HG03571 (cell line): Measurements from ENCODE around the gene EDA.
"Not testable (repeated sequence)": the region's sequence is repeated elsewhere in the genome, so short reads cannot be mapped to it uniquely, and the experiment has no call there.

ENCODE experiments used
- ATAC-seq: cut with Tn5 transposase; IDR thresholded peaks from one replicate; pipeline ENCODE4 v1.9.1; 2021; ENCODE audit not compliant: unreplicated experiment

Gene EDA

DNA sequence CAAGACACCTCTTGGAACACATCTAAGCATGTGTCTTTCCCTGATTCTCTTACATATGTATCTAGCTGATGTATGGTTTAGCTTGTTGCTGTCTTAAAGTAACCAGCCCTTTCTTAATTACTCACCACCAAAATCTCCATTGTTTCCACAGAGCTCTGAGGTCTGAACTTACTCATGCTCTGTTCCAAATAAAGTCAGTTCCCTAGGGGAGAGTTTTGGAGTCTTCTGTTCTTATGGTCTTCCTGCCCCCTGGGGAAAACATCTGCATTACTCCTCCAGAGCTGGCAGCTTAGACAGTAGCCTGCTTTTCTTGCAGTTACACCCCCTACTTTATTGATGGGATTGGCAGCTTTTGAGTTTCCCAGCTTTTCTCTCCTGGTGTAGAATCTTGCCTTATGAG lies 125.8 kb downstream of the EDA start:
- ATAC-seq, result no peak

DNA sequence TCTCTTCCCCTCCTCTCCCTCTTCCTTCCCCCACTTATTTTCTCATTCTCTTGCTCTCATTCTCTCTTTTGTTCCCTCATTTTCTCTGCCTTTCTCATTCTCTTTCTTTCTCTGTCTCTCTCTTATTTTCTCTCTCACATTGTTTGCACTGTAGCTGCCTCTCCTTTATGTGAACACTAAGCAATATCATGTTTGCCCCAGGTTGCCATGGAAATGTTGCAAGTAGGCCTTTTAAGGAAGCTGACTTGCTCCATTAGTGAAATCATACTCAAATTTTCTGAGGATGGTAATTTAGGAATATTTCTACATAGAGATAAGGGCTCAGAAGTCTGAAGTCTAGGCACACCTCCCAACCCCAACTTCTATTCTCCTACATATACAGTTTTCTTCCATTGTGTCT lies 130.1 kb downstream of the EDA start:
- ATAC-seq, result no peak

- ATAC-seq, result no peak
These were observed 132.1 kb downstream of the EDA start for GRCh38 chrX:69748055-69748454.

- ATAC-seq, result no peak
These were observed 144.2 kb downstream of the EDA start for GRCh38 chrX:69759921-69760625.

- no peak for ATAC-seq
These were observed 145.7 kb downstream of the EDA start for GRCh38 chrX:69761633-69762032.

DNA sequence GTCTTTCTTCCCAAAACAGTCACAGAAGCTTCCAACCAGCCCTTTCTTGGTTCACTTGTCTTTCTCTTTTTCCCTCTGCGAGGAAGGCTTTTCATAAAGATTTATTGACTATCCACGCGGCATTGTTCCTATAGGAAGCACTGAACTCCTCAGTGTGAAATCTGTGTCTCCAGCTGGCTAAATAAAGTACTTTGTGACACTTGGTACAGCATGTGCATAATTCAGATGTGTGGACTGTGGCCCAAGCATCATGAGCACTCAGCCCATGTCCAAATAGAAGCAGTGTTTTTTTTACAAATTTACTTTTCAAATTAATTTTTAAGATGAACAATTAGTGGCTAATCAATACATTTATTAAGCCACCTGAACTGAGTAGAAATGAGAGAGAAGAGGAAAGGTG lies 146.4 kb downstream of the EDA start:
- ATAC-seq, result no peak

GRCh38 chrX:69793260-69793935 lies 177.5 kb downstream of the EDA start:
- ATAC-seq, result no peak

DNA sequence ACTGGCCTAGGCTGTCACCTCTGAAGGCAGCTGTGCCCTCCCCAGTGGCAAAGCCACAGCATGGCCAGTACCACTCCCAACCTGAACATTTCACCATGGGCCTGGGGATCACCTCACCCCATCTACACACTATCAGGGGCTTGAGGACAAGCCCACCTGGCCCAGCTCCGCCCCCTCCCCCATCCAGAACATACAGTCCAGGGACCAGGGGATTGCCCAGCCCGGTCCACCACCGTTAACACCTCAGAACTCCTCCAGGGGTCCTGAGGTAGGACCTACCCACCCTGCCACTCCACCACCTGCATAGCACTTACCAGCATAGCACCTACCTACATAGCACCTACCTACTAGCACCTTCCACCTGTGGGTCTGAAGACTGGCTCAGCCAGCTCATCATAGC lies 179.8 kb downstream of the EDA start:
- ATAC-seq, result no peak

- no peak for ATAC-seq
These were observed 191.5 kb downstream of the EDA start for GRCh38 chrX:69807400-69807799.

- no peak for ATAC-seq
These were observed 192.5 kb downstream of the EDA start for GRCh38 chrX:69808375-69808774.

- ATAC-seq, result no peak
These were observed 197.8 kb downstream of the EDA start for GRCh38 chrX:69813677-69814076.

DNA sequence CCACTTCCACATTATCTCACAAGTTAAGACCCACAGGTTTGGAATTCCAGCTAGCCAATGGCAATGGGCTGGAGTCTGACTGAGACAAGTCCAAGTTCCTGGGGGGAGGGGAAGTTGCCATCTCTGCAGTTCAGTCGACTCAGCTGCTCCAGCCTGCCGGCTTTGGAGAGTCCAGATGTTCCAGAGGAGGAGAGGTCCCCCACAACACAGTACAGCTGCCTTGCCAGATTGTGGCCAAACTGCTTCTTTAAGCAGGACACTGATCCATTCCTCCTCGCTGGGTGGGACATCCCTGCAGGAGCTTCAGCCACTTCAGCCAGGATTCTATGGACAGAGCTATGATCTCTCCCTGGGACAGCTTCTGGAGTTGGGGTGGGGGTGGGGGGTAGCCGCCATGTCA lies 199.2 kb downstream of the EDA start:
- no peak for ATAC-seq

- ATAC-seq, result no peak
These were observed 199.6 kb downstream of the EDA start for GRCh38 chrX:69815519-69815918.

DNA sequence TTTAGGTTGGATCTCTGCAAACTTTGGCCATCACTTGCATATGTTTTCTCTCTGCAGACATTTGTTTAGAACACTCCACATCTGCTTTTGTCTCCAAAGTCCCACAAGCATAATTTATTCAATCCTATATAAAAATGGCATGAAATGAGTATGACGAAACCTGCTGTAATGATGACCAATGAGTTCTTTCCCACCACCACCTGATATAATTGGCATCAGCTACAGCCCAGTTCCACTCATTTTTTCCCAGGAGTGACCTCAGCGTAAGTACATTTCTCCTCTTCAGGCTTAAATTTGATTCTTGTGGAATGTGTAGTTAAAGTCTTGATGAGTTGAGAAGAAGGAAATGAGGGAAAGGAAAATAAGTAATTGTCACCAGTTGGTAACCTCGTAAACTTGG lies 228.7 kb downstream of the EDA start:
- ATAC-seq, result no peak

GRCh38 chrX:69859999-69860398 lies 244.1 kb downstream of the EDA start:
- ATAC-seq, result not testable (repeated sequence)

DNA sequence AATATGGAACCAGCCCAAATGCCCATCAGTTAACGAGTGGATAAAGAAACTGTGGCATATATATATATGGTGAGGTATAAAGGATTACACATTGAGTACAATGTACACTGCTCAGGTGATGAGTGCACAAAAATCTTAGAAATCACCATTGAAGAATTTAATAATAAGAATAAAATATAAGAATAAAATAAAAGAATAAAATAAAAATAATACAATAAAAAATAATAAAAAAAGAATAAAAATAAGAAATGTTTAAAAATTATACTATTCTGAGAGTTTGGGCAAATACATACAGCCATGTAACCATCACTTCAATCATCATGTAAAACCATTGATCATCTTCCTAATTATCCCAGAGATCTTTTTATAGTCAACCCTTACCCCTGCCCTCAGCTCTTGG lies 260.3 kb downstream of the EDA start:
- no peak for ATAC-seq

DNA sequence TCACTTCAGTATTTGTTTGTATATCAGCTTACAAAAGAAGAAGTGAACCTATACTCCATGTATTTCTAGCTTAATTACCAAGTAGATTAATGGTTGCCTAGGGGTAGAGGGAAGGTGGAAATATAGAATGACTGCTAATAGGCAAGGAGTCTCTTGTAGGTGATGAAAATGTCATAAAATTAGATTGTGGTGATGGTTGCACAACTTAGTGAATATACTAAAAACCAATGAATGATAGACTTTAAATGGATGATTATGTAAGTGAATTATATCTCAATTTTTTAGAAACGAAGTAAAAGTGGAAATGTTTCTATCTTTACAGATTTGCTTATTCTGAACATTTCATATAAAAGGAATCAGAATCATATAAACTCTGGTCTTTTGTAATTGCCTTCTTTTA lies 268.3 kb downstream of the EDA start:
- ATAC-seq, result no peak

GRCh38 chrX:69896046-69896445 lies 280.1 kb downstream of the EDA start:
- ATAC-seq, result no peak

GRCh38 chrX:69900491-69900890 lies 284.6 kb downstream of the EDA start:
- no peak for ATAC-seq

GRCh38 chrX:69906447-69906846 lies 290.5 kb downstream of the EDA start:
- ATAC-seq, result no peak

- ATAC-seq, result no peak
These were observed 298.9 kb downstream of the EDA start for GRCh38 chrX:69914781-69915180.

DNA sequence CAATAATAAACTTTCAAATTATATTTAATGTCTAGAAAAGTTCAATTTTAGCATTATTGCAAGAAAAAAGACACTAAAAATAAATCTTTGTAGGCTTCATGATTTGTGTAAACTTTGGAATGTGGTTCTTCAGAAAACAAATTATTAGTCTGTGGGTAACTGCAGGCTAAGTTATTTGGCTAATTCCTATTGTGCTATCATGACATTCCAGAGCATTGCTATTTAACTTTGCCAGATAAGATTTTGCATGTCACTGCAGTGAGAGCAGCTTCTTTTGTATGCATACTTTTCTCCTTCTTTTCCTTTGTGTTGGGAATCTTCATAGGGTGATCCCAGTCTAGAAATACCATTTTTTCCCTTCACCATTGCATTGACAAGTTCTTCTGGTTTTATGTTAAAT lies 303.8 kb downstream of the EDA start:
- no peak for ATAC-seq

DNA sequence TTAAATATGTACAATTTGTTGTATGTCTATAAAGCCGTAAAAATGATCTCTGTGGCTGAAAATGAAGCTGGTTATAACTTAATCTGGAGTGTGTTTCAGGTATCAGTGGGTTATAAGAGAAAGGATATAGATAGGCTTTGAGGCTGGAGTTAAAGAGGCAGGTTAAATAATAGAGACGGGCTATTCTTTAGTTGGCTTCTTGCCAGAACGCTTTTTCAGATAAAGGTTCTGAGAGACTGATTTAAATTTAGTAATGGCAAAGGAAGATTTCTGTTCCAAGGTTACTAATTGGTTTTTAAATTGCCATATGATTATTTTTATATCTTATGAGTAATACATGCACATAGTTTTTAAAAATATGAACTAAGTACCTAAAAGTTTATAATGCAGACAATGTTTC lies 316.4 kb downstream of the EDA start:
- no peak for ATAC-seq
